ENCODE results near the gene CNGB1.
"Not testable (repeated sequence)": the region's sequence is repeated elsewhere in the genome, so short reads cannot be mapped to it uniquely, and the experiment has no call there.

The CNGB1 gene

GRCh38 chr16:57950382-57950781, 20.5 kb downstream of the CNGB1 start:
- DNase-seq = no peak

- no peak for DNase-seq
These were observed 21.2 kb downstream of the CNGB1 start for GRCh38 chr16:57949595-57950238.

GRCh38 chr16:57949013-57949412, 21.9 kb downstream of the CNGB1 start:
- DNase-seq = no peak

GRCh38 chr16:57948027-57948426, 22.9 kb downstream of the CNGB1 start:
- no peak for DNase-seq

- no peak for DNase-seq
These were observed 23.7 kb downstream of the CNGB1 start for GRCh38 chr16:57947261-57947660.

- peak; percentile 43 for DNase-seq
These were observed 24.6 kb downstream of the CNGB1 start for GRCh38 chr16:57946181-57946801.

GRCh38 chr16:57945740-57946138, 25.2 kb downstream of the CNGB1 start:
- no peak for DNase-seq

- no peak for DNase-seq
These were observed 25.8 kb downstream of the CNGB1 start for GRCh38 chr16:57944970-57945739.

- DNase-seq = not testable (repeated sequence)
These were observed 27.5 kb downstream of the CNGB1 start for GRCh38 chr16:57943381-57943780.

GRCh38 chr16:57941901-57942300, 29.0 kb downstream of the CNGB1 start:
- DNase-seq = not testable (repeated sequence)

GRCh38 chr16:57941016-57941664, 29.8 kb downstream of the CNGB1 start:
- no peak for DNase-seq

- no peak for DNase-seq
These were observed 30.5 kb downstream of the CNGB1 start for GRCh38 chr16:57940382-57940966.

GRCh38 chr16:57939872-57940224, 31.1 kb downstream of the CNGB1 start:
- DNase-seq = no peak

- no peak for DNase-seq
These were observed 31.7 kb downstream of the CNGB1 start for GRCh38 chr16:57938936-57939871.

GRCh38 chr16:57938484-57938883, 32.4 kb downstream of the CNGB1 start:
- no peak for DNase-seq

- no peak for DNase-seq
These were observed 33.1 kb downstream of the CNGB1 start for GRCh38 chr16:57937861-57938260.

- DNase-seq = no peak
These were observed 35.0 kb downstream of the CNGB1 start for GRCh38 chr16:57935904-57936303.

GRCh38 chr16:57930533-57930932, 40.4 kb downstream of the CNGB1 start:
- no peak for DNase-seq

GRCh38 chr16:57929250-57929649, 41.7 kb downstream of the CNGB1 start:
- DNase-seq = no peak

- DNase-seq = no peak
These were observed 44.9 kb downstream of the CNGB1 start for GRCh38 chr16:57926041-57926440.

GRCh38 chr16:57925310-57925709, 45.6 kb downstream of the CNGB1 start:
- no peak for DNase-seq

GRCh38 chr16:57924514-57924913, 46.4 kb downstream of the CNGB1 start:
- no peak for DNase-seq
